Activated T-helper 1 cell treated with anti-CD3 and anti-CD28 coated beads, Interleukin-12 subunit alpha, Interleukin-12 subunit beta, Interleukin-2, Interleukin-4 antibody, amounts not matched to agents 30 ng/mL and 10 ng/mL and 1 ng/mL, durations not matched to agents 14 hours and 24 hours and 36 hours (primary cell): ENCODE measurements around the gene SLC25A46. TPM values are rescaled to one million over a fixed set of nuclear protein-coding genes. Genes with fewer than 3 reads are reported as not detected.
"Not testable (repeated sequence)": the region's sequence is repeated elsewhere in the genome, so short reads cannot be mapped to it uniquely, and the experiment has no call there.

Experiments used
- DNase-seq: peaks from one replicate; pipeline ENCODE4 v3.0.0; 2021; ENCODE audit warnings: low spot score
- H3K27ac Mint-ChIP-seq: one replicate; pipeline ENCODE4 v1.8.0; 2021; ENCODE audit warnings: mild to moderate bottlenecking, mixed read lengths
- H3K27me3 Mint-ChIP-seq: one replicate; pipeline ENCODE4 v1.8.0; 2022; ENCODE audit warnings: mild to moderate bottlenecking, moderate library complexity, mixed read lengths; ENCODE audit not compliant: insufficient read depth
- H3K36me3 Mint-ChIP-seq: one replicate; pipeline ENCODE4 v1.8.0; 2021; ENCODE audit warnings: low read depth, mixed read lengths
- H3K4me1 Mint-ChIP-seq: one replicate; pipeline ENCODE4 v1.8.0; 2021; ENCODE audit warnings: low read depth, mixed read lengths
- H3K4me3 Mint-ChIP-seq: one replicate; pipeline ENCODE4 v1.8.0; 2021; ENCODE audit warnings: mild to moderate bottlenecking, moderate library complexity, mixed read lengths
- H3K9me3 Mint-ChIP-seq: one replicate; pipeline ENCODE4 v1.8.0; 2021; ENCODE audit warnings: mixed read lengths
- intact Hi-C: fragments of 100-400 bp; cut with micrococcal nuclease; formaldehyde crosslinking; loops from one replicate; pipeline ENCODE4 v1.15.1; 2024
- total RNA-seq: library from RNA; stranded (reverse); gene quantifications from 2 replicates; pipeline ENCODE4 v1.2.3, GENCODE V29; 2022

Gene SLC25A46
- total RNA-seq, 1 donor from 2014 or later: 55.4 TPM

DNA sequence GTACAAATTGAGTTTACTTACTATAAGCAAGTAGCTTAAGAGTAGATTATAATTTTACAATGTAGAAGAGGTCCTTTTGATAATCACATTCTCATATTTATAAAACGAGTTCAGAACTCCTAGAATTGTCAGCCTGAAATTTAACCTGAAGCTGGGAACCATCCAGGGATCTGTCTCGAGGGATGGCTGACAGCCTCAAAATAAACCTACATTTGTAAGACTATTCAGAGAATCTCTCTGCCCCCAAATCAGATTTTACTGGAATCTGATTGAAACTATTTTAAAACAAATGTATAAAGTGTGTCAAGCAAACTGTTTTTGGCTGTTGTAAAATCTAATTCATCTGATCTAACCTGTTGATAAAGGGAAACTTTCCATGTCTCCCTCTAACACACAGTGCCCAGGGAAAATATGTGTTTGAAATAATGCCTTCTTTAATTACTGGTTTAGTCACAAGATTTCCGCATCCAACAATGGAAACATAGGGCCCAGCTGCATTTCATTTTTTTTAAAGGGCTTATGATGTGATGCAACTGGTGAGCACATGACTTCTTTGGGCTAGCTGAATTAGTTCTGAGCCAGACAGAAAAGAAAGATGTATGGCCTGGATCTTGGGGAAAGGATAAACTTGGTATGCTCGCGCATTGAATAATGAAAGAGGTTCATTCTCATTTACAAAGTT is 30.3 kb downstream of the SLC25A46 start:
- intact Hi-C loops: no loop called here
- no peak for DNase-seq

GRCh38 chr5:110770286-110770685 is 31.5 kb downstream of the SLC25A46 start:
- no peaks in the 10 kb centered on the region for H3K36me3 Mint-ChIP-seq
- H3K4me3 Mint-ChIP-seq: no peak overlapping the region
- no peaks in the 10 kb centered on the region for H3K9me3 Mint-ChIP-seq
- no peak overlapping the region for H3K27ac Mint-ChIP-seq
- H3K4me1 Mint-ChIP-seq: no peaks in the 10 kb centered on the region
- H3K27me3 Mint-ChIP-seq: peaks cover 19% of the 10 kb centered on the region
- intact Hi-C loops: no loop called here
- no peak for DNase-seq

More for the DNA sequence above, 30.3 kb downstream of the SLC25A46 start:
- Mint-ChIP-seq H3K36me3 (no peaks in the 10 kb centered on the region), H3K27ac (no peak overlapping the region), H3K27me3 (peaks cover 19% of the 10 kb centered on the region), H3K9me3 (no peaks in the 10 kb centered on the region), H3K4me1 (no peaks in the 10 kb centered on the region), H3K4me3 (no peak overlapping the region)

DNA sequence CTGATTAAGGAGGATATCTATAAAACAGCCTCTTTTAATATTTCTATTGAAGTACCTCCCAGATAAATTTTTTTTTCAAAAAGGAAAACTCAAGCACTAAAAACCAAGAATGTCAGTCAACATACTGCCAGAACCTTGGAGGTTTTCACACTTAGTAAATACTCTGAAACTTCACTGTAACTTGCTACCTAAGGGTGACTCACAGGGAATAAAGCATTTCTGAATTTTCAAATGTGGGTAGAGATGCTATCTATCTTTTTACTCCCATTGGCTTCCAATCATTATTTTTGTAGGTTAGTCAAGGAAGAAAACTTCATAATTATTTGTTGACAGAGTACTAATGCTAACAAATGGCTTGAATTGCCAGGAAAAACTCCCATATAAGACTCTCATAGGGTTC is 46.1 kb downstream of the SLC25A46 start:
- H3K27ac Mint-ChIP-seq: no peak overlapping the region

GRCh38 chr5:110785356-110785755 is 46.5 kb downstream of the SLC25A46 start:
- no peak for DNase-seq
- intact Hi-C loops: loop anchor here (1.0 kb wide), 1 partner anchor 32 kb away; no protein-coding TSS in a partner anchor
- Mint-ChIP-seq H3K4me3 (no peak overlapping the region), H3K9me3 (peaks cover 6% of the 10 kb centered on the region), H3K27me3 (no peaks in the 10 kb centered on the region), H3K27ac (no peak overlapping the region), H3K4me1 (no peaks in the 10 kb centered on the region), H3K36me3 (no peaks in the 10 kb centered on the region)

More for the DNA sequence above, 46.1 kb downstream of the SLC25A46 start:
- DNase-seq: no peak
- intact Hi-C loops: loop anchor here (1.0 kb wide), 1 partner anchor 32 kb away; no protein-coding TSS in a partner anchor
- Mint-ChIP-seq H3K36me3 (no peaks in the 10 kb centered on the region), H3K4me3 (no peak overlapping the region), H3K9me3 (peaks cover 3% of the 10 kb centered on the region), H3K4me1 (no peaks in the 10 kb centered on the region), H3K27me3 (no peaks in the 10 kb centered on the region)

GRCh38 chr5:110788006-110788405 is 49.2 kb downstream of the SLC25A46 start:
- not testable (repeated sequence) for H3K9me3 Mint-ChIP-seq, H3K4me1 Mint-ChIP-seq, DNase-seq

GRCh38 chr5:110790673-110791072 is 51.9 kb downstream of the SLC25A46 start:
- DNase-seq: no peak
- Mint-ChIP-seq H3K36me3 (no peaks in the 10 kb centered on the region), H3K4me1 (no peaks in the 10 kb centered on the region), H3K27ac (no peak overlapping the region), H3K4me3 (no peak overlapping the region), H3K27me3 (no peaks in the 10 kb centered on the region), H3K9me3 (peaks cover 6% of the 10 kb centered on the region)
- intact Hi-C loops: no loop called here

More at GRCh38 chr5:110788006-110788405, 49.2 kb downstream of the SLC25A46 start:
- H3K4me3 Mint-ChIP-seq, intact Hi-C loops, H3K27me3 Mint-ChIP-seq, H3K27ac Mint-ChIP-seq, H3K36me3 Mint-ChIP-seq: not testable (repeated sequence)

GRCh38 chr5:110802998-110803397 is 64.2 kb downstream of the SLC25A46 start:
- no peak overlapping the region for H3K4me3 Mint-ChIP-seq
- H3K36me3 Mint-ChIP-seq: no peaks in the 10 kb centered on the region
- H3K27ac Mint-ChIP-seq: no peak overlapping the region
- no peak for DNase-seq
- intact Hi-C loops: no loop called here
- H3K9me3 Mint-ChIP-seq: peaks cover 25% of the 10 kb centered on the region
- H3K27me3 Mint-ChIP-seq: peaks cover 2% of the 10 kb centered on the region
- no peaks in the 10 kb centered on the region for H3K4me1 Mint-ChIP-seq

DNA sequence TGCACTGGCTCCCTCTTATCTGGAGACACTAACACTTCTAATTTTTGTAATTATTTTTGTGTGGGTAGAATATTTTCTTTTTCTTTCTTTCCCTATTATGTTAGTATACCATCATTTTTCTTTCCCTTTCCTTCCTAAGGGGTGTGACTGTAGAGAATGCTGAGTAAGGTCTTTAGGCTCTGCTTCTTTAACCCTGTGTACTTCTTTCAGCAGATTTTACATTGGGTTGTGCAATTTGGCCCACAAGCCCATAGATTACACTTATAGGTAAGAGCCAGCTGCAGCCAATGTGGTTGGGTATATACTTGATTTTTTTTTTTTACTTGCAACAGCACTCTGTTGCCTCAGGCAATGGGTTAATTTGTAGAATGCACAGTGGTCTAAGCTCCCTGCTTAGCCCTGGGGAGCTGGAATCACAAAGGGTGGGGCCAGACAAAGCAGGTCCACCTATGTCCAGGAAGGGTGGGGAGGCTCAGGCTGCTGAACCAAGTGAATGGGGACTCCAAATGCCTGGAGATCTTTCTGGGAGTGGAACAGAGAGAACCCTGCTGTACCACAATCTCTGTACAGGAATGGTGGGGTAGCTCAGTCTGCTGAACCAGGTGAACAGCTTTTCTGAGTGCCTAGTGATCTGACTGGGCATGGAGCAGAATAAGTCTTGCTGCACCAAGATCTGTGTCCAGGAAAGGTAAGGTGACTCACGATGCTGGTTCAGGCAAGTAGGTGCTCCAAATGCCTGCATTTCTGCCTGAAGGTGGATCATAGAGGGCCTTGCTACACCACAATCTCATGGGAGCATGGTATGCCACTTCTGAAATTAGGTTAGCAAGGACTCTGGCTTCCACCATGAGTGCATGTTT is 64.9 kb downstream of the SLC25A46 start:
- H3K27ac Mint-ChIP-seq: no peak overlapping the region
- peaks cover under 1% of the 10 kb centered on the region for H3K27me3 Mint-ChIP-seq
- no peaks in the 10 kb centered on the region for H3K36me3 Mint-ChIP-seq
- no peak overlapping the region for H3K4me3 Mint-ChIP-seq
- intact Hi-C loops: no loop called here
- no peaks in the 10 kb centered on the region for H3K4me1 Mint-ChIP-seq
- DNase-seq: no peak
- H3K9me3 Mint-ChIP-seq: peaks cover 25% of the 10 kb centered on the region

DNA sequence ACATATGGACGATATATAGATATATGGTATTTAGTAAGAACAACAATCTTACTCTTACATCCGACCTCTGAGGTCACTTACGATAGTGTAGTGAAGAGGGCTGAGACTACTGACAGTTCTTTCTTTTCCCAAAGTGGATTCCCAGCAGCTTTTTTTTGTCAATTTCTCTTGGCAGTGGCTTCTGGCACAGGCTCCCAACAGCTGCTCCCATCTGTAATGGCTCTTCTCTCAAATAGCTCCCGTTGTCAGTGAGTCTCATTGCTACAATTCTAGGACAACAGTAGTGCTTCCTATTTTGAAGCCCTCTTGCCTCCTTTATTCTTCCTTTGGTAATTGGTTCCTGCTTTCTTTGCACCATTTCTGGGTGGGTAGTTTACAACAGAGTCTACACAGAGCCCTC is 68.4 kb downstream of the SLC25A46 start:
- peaks cover 20% of the 10 kb centered on the region for H3K9me3 Mint-ChIP-seq
- no peaks in the 10 kb centered on the region for H3K36me3 Mint-ChIP-seq
- intact Hi-C loops: no loop called here
- H3K27me3 Mint-ChIP-seq: no peaks in the 10 kb centered on the region
- no peak overlapping the region for H3K4me3 Mint-ChIP-seq
- H3K4me1 Mint-ChIP-seq: no peaks in the 10 kb centered on the region
- H3K27ac Mint-ChIP-seq: no peak overlapping the region
- no peak for DNase-seq

DNA sequence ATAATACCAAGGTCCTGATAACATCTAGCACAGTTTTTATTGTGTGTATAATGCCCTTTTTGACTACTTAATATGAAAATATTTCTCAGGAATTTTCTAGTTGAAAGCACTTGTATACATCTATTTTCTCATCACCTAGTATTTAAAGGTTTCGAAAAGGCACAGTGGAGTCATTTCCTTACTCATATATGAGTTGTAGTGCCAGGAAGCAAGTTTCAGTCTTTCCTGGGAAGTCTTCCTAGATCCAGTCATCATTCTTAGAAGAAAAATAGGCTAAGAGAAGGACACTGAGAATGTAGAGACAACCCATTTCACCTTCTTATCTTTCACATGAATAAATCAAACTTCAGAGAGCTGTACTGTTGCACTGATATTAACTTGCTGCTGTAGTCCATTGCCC is 70.2 kb downstream of the SLC25A46 start:
- Mint-ChIP-seq H3K27ac (no peak overlapping the region), H3K4me1 (no peaks in the 10 kb centered on the region), H3K4me3 (no peak overlapping the region), H3K9me3 (peaks cover 4% of the 10 kb centered on the region), H3K27me3 (no peaks in the 10 kb centered on the region), H3K36me3 (no peaks in the 10 kb centered on the region)
- DNase-seq: no peak
- intact Hi-C loops: no loop called here

Other genes starting within 250 kb of the SLC25A46 start
- gene TMEM232, start 12.3 kb upstream of the SLC25A46 start, total RNA-seq: 0.61 and 1.3 TPM in 2 replicates